Sigmoid colon (tissue), 4 donors: Measurements from ENCODE around the gene CPM.

Experiments
- EP300 ChIP-seq, 4 donors: sonication (generic); formaldehyde crosslinking; IDR thresholded peaks; one replicate each; pipeline ENCODE4 v1.6.1; 2017; ENCODE audit warnings: antibody characterized with exemption in 4 of 4
- POLR2A ChIP-seq, 2 donors: fragments of 450-650 bp; IDR thresholded peaks; one replicate each; pipeline ENCODE4 v1.6.1; 2016; ENCODE audit warnings: antibody characterized with exemption in 2 of 2, mild to moderate bottlenecking in 2 of 2, moderate library complexity in 2 of 2
- TF ChIP-seq, protein P1 (sequence below), 4 experiments: fragments of 450-650 bp in 3 of 4; fragments of 200-600 bp in 1 of 4; IDR thresholded peaks; one replicate each; pipeline ENCODE4 v1.5.1; 2016 to 2019; ENCODE audit warnings: antibody characterized with exemption in 4 of 4, mild to moderate bottlenecking in 3 of 4, moderate library complexity in 2 of 4

GRCh38 chr12:68856510-68856909 is 76.5 kb downstream of the CPM start:
- TF ChIP-seq, protein P1, sequence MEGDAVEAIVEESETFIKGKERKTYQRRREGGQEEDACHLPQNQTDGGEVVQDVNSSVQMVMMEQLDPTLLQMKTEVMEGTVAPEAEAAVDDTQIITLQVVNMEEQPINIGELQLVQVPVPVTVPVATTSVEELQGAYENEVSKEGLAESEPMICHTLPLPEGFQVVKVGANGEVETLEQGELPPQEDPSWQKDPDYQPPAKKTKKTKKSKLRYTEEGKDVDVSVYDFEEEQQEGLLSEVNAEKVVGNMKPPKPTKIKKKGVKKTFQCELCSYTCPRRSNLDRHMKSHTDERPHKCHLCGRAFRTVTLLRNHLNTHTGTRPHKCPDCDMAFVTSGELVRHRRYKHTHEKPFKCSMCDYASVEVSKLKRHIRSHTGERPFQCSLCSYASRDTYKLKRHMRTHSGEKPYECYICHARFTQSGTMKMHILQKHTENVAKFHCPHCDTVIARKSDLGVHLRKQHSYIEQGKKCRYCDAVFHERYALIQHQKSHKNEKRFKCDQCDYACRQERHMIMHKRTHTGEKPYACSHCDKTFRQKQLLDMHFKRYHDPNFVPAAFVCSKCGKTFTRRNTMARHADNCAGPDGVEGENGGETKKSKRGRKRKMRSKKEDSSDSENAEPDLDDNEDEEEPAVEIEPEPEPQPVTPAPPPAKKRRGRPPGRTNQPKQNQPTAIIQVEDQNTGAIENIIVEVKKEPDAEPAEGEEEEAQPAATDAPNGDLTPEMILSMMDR (IDR thresholded peaks at IDR 0.05): no peak
- TF ChIP-seq EP300 (IDR thresholded peaks at IDR 0.05): no peak
- TF ChIP-seq POLR2A (IDR thresholded peaks at IDR 0.05): no peak
